ENCODE measurements around the gene ASRGL1.
"Not testable (repeated sequence)": the region's sequence is repeated elsewhere in the genome, so short reads cannot be mapped to it uniquely, and the experiment has no call there.

Gene ASRGL1

DNA sequence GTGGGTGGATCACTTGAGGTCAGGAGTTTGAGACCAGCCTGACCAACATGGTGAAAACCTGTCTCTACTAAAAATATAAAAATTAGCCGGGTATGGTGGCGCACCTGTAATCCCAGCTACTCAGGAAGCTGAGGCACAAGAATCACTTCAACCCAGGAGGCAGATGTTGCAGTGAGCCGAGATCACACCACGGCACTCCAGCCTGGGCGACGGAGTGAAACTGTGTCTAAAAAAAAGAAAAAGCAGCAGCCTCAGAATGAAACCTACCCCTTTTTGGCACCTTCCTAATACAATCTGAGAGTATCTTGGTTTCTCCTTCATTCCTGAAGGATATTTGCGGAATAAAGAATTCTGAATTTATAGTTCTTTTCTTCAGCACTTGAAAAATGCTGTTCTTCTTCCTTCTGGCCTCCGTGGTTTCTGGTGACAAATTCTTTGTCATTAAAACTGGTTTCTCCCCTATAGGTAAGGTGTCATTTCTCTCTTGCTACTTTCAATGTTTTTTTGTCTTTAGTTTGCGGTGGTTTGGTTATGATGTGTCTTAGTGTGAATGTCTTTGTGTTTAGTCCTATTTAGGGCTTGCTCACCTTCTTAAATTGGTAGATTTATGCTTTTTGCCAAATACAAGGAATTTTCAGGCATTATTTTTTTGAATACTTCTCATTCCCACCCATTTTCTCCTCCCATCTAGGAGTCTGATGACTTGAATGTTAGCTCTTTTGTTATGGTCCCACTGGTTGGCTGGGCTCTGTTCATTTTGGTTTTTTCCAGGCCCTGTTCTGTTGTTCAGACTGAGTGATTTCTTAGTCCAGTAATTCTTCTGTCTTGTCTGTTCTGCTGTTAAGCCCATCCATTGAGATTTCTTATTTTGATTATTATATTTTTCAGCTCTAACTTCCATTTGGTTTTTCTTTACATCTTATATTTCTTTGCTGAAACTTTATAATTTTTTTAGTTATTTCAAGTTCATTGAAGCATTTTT is 15.4 kb downstream of the ASRGL1 start:
- DNase-seq = no peak

GRCh38 chr11:62353841-62354240 is 16.6 kb downstream of the ASRGL1 start:
- DNase-seq = no peak

DNA sequence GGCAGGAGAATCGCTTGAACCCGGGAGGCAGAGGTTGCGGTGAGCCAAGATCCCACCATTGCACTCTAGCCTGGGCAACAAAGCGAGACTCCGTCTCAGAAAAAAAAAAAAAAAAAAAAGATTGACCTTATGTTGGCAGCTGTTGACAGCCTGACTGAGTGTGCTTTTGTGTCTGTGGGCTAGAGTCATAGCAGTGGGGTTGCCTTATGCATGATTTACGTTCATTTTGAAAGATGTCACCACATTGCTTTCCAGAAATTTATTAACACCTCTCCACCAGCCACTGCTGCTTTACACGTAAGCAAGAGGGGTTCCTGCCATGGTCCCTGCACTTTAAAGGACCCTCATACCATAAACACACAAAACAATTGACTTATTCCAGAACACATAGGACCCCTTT is 21.0 kb downstream of the ASRGL1 start:
- DNase-seq = no peak

GRCh38 chr11:62359475-62359874 is 22.2 kb downstream of the ASRGL1 start:
- no peak for DNase-seq

DNA sequence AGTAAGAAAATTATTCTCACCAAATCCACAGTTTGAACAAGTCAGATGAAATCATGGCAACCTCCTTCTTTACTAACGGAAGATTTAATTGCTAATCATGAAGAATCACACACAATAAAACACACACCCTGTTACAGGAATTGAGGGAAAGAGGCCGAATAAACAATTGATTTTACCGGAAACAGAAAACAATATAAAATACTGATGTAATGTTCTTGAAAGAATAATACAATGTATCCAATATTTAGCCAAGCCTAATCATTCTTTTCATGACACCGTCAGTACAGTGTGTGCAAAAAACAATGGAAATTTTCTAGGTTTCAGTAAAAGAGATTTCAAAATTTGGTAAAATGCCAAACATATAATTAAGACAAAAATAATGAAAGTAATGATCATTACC is 23.4 kb downstream of the ASRGL1 start:
- DNase-seq = no peak

GRCh38 chr11:62368861-62369477 is 31.7 kb downstream of the ASRGL1 start:
- not testable (repeated sequence) for DNase-seq

- no peak for DNase-seq
These were observed 33.6 kb downstream of the ASRGL1 start for GRCh38 chr11:62370743-62371440.

DNA sequence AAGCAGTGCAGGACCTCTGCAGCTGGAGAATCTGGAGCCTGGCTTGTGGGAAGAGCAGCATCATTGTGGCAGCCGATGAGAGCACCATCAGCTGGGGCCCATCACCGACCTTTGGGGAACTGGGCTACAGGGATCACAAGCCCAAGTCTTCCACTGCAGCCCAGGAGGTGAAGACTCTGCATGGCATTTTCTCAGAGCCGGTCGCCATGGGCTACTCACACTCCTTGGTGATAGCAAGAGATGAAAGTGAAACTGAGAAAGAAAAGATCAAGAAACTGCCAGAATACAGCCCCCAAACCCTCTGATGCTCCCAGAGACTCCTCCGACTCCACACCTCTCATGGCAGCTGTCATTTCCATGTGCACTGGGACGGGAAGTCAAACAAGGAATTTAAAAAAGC is 35.6 kb downstream of the ASRGL1 start:
- no peak for DNase-seq

- DNase-seq = no peak
These were observed 36.3 kb downstream of the ASRGL1 start for GRCh38 chr11:62373464-62374119.

- no peak for DNase-seq
These were observed 37.6 kb downstream of the ASRGL1 start for GRCh38 chr11:62374801-62375200.

- DNase-seq = peak in 15 of 56 donors; percentile 12 to 48 (median 31)
These were observed 41.3 kb downstream of the ASRGL1 start for GRCh38 chr11:62378459-62379063.

DNA sequence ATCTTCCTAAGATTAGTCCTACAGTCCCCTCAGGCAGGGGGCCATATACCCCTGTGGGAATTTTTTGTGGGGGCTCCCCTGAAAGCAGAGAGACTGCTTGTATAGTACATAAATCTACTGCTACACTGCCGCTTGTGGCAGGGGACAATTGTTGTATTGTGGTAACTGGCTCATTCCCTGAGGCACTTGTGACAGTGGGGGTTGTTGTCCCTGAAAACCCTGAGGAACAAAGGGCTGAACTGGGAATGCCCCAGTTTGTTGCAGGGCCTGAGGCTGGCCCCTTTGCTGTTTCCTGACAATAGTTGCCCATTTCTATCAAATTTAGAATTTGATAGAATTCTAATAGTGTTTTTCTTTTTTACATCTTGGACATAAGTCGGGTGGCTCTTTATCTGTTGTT is 42.3 kb downstream of the ASRGL1 start:
- peak in 45 of 56 donors; percentile 8 to 83 (median 59) for DNase-seq

DNA sequence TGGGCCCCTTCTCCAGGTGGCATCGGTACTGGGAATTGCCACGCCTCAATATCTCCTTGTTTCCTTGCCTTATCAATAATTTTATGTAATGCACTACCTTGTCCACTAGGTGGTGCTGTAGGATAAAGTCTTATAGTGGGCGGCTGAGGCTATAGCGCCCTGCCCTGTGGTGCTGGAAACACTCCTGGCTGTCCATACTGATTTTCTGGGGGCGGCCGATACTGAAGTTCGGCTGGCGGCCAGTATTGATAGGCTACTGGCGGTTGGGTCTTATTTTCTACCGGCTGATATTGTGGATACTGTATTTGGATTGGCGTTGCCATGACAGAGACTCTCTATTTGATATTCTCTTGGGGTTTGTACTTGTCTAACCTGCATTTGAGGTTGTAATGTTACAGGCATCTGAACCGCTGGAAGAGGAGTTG is 43.6 kb downstream of the ASRGL1 start:
- peak in 34 of 56 donors; percentile 8 to 56 (median 34) for DNase-seq

GRCh38 chr11:62383822-62384221 is 46.6 kb downstream of the ASRGL1 start:
- no peak for DNase-seq

GRCh38 chr11:62386083-62386482 is 48.8 kb downstream of the ASRGL1 start:
- DNase-seq = not testable (repeated sequence)

DNA sequence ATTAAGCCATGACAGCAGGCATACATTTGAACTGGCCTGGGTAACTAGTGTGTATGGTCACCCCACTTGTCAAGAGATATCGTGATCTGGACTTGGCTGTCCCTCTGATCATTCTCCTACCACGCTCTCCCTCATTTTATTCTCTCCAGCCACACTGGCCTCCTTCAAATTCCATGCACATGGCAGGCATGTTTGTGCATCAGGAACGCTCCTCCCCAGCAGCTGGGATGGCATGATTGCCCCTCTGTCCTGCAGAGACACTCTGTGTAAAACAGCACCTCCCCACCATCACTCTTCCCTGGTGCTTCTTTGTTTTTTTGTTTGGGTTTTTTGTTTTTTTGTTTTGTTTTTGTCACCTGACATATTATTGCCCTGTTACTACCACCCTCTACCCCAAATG is 50.1 kb downstream of the ASRGL1 start:
- DNase-seq = no peak

DNA sequence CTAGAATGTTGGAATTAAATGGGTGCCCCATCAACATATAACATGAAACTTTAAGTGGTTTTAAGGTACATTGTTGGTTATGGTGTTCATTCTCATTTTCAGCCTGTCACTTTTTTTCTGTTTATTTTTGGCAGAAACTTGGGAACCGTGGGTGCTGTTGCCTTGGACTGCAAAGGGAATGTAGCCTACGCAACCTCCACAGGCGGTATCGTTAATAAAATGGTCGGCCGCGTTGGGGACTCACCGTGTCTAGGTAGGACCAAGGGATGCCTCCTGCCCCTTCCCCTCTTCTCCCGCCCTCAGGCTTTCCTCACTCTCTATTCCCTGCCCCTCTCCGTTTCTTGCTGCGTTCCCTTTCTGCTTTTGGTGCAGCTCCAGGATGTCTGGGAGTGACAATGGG is 51.8 kb downstream of the ASRGL1 start:
- no peak for DNase-seq

DNA sequence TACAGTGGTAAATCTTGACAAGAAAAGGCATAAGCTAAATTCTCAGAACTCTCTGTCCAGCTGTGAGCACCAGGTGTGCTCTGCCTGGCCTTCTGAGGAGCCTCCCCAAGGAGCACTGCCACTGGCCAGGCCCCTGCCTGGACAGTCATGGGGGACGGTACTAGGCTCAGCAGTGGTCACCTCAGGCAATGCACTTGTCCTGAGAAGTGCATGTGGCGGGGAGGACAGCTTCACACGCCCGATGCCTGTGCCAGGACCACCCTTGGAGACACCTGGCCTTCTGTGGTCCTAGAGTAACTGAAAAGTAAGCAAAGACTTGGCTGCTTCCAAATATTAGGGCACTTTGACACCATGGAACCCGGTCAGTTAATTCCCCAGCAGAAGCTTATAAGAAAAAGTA is 53.0 kb downstream of the ASRGL1 start:
- no peak for DNase-seq

DNA sequence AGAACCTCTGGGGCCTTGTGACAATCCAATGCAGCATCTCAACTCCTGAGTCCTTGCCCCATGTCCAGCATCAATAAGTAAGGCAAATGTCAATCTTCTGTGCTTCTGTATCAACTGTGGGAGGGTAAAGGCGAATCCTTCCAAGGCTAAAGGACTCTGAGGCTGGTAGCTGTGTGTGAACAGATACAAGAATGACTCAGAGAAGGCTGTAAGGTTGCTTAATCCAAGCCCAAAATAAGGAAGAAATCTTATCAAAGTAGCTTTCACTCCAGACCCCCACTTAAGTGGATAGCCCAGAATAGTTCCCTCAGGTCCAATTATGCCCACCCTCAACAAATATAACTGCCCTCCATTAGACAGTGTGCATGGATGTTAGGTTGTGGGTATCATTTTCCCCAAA is 53.5 kb downstream of the ASRGL1 start:
- DNase-seq = no peak

DNA sequence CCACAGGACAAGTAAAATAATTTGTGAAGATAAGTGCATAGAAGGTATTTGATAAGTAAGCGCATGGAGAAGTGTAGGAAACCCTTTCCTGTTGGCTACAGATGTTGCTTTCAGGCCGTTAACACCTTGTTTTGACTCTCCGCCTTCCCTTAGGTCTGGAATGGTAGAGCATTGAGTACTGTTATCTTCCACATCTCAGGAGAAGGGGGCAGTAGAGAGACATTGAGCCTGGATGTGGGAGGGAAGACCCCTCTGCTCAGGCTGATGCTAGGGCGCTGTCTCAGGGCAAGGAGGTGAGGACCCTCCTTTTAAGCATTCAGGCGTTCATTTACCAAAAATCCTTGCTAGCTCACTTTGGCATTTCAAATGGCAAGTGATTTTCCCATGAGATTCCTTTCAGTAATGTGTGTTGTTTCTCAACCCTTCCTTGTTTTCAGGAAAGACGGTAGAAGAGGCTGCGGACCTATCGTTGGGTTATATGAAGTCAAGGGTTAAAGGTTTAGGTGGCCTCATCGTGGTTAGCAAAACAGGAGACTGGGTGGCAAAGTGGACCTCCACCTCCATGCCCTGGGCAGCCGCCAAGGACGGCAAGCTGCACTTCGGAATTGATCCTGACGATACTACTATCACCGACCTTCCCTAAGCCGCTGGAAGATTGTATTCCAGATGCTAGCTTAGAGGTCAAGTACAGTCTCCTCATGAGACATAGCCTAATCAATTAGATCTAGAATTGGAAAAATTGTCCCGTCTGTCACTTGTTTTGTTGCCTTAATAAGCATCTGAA is 54.6 kb downstream of the ASRGL1 start:
- no peak for DNase-seq

All from nucleus accumbens (tissue), 56 donors.